Osteoblast (primary cell): ENCODE results near the gene IGF1. TPM values are rescaled to one million over a fixed set of nuclear protein-coding genes. Genes with fewer than 3 reads are reported as not detected.

Experiments
- DNase-seq: peaks from one replicate; pipeline ENCODE4 v3.0.0; 2011; ENCODE audit warnings: low spot score, mixed read lengths; ENCODE audit not compliant: insufficient read length; ENCODE audit errors: missing footprints
- H2AFZ ChIP-seq: 2 replicates; pipeline ENCODE4 v1.6.0; 2011; ENCODE audit warnings: mild to moderate bottlenecking, low read length
- H3K27ac ChIP-seq: 2 replicates; pipeline ENCODE4 v1.5.1; 2011; ENCODE audit warnings: mild to moderate bottlenecking, low read depth, low read length, moderate library complexity
- H3K27me3 ChIP-seq: 2 replicates; pipeline ENCODE4 v1.6.0; 2012; ENCODE audit warnings: mild to moderate bottlenecking, control low read depth, inconsistent platforms, low read length, moderate library complexity; ENCODE audit not compliant: insufficient read depth
- H3K36me3 ChIP-seq: 2 replicates; pipeline ENCODE4 v1.5.1; 2011; ENCODE audit warnings: mild to moderate bottlenecking, low read length, control low read depth, moderate library complexity; ENCODE audit not compliant: insufficient read depth
- H3K4me1 ChIP-seq: 2 replicates; pipeline ENCODE4 v1.5.1; 2011; ENCODE audit warnings: mild to moderate bottlenecking, low read length, control low read depth, moderate library complexity; ENCODE audit not compliant: insufficient read depth
- H3K4me2 ChIP-seq: 2 replicates; pipeline ENCODE4 v1.6.0; 2011; ENCODE audit warnings: mild to moderate bottlenecking, low read length; ENCODE audit not compliant: insufficient read depth
- H3K4me3 ChIP-seq: fragments of 200-600 bp; sonication (generic); 3 replicates; pipeline ENCODE4 v1.5.1; 2012; ENCODE audit warnings: mild to moderate bottlenecking, low read length, inconsistent platforms; ENCODE audit not compliant: insufficient read depth
- H3K79me2 ChIP-seq: 2 replicates; pipeline ENCODE4 v1.6.0; 2012; ENCODE audit warnings: mild to moderate bottlenecking, low read length, control low read depth, inconsistent platforms; ENCODE audit not compliant: insufficient read depth
- H3K9me3 ChIP-seq: 2 replicates; pipeline ENCODE4 v1.5.1; 2011; ENCODE audit warnings: low read depth, low read length, control low read depth
- H4K20me1 ChIP-seq: 2 replicates; pipeline ENCODE4 v1.6.0; 2012; ENCODE audit warnings: mild to moderate bottlenecking, low read length, control low read depth; ENCODE audit not compliant: insufficient read depth
- total RNA-seq: library from RNA; depleted of rRNA; stranded (reverse); fragments of >200 nt; gene quantifications from 2 replicates; pipeline ENCODE4 v1.2.3, GENCODE V29; 2012
- TF ChIP-seq, protein P1 (sequence below): IDR thresholded peaks from 2 replicates; pipeline ENCODE4 v1.5.1; 2011; ENCODE audit warnings: mild to moderate bottlenecking, low read depth, low read length, moderate library complexity; ENCODE audit errors: extremely low read depth

IGF1 gene
- total RNA-seq, 1 donor: 0.72 TPM

DNA sequence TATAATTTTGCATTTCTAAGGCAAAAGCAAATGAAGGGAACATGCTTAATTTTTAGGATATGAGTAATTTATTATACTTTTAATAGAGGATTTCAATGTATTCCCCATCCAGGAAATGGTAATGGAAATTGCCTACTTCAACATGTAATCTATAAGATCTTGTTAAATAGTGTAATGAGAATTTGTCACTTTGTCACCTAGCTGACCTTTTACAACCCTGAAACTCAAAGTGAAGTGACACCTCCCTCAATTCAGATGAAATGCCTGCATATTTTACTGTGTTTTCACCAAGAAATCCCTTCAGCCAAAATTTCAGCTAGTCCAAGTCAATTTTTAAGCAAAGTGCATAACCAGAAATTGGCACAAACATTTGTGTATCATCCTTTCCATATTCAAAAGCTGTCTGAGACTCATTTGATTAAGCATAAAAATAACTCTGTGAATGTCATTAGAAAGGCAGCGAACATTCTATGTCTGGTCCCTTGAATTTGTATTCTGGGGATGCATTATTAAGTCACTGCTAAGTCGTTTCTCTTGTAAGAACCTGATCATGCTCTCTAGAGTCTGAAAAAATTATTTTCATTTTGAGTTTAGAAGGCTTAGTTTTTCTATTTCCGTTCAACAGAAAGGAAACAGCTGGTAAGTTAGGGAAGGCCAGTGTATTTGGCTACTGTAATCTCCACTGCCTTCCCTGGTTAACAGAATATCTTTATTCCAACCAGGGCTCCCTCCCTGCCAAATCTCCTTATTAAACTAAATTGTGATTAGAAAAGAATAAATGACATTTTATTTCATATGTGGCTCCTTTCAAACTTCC lies 100.8 kb downstream of the IGF1 start:
- Histone ChIP-seq H3K4me1 (no peaks in the 10 kb centered on the region), H3K36me3 (no peaks in the 10 kb centered on the region), H3K27ac (no peak overlapping the region), H2AFZ (no peak overlapping the region), H3K4me2 (no peak overlapping the region), H3K79me2 (no peaks in the 10 kb centered on the region), H3K4me3 (no peak overlapping the region), H3K27me3 (no peaks in the 10 kb centered on the region), H3K9me3 (no peaks in the 10 kb centered on the region), H4K20me1 (no peaks in the 10 kb centered on the region)
- no peak for DNase-seq
- TF ChIP-seq, protein P1, sequence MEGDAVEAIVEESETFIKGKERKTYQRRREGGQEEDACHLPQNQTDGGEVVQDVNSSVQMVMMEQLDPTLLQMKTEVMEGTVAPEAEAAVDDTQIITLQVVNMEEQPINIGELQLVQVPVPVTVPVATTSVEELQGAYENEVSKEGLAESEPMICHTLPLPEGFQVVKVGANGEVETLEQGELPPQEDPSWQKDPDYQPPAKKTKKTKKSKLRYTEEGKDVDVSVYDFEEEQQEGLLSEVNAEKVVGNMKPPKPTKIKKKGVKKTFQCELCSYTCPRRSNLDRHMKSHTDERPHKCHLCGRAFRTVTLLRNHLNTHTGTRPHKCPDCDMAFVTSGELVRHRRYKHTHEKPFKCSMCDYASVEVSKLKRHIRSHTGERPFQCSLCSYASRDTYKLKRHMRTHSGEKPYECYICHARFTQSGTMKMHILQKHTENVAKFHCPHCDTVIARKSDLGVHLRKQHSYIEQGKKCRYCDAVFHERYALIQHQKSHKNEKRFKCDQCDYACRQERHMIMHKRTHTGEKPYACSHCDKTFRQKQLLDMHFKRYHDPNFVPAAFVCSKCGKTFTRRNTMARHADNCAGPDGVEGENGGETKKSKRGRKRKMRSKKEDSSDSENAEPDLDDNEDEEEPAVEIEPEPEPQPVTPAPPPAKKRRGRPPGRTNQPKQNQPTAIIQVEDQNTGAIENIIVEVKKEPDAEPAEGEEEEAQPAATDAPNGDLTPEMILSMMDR: no peak

- no peak for DNase-seq
- no peak overlapping the region for H2AFZ ChIP-seq
- H3K36me3 ChIP-seq: no peaks in the 10 kb centered on the region
Observed at GRCh38 chr12:102376781-102377180, 103.6 kb downstream of the IGF1 start.

GRCh38 chr12:102376181-102376747 lies 104.1 kb downstream of the IGF1 start:
- no peaks in the 10 kb centered on the region for H3K27me3 ChIP-seq
- H3K9me3 ChIP-seq: no peaks in the 10 kb centered on the region
- H3K27ac ChIP-seq: no peak overlapping the region
- DNase-seq: no peak
- H3K4me3 ChIP-seq: no peak overlapping the region
- H3K4me1 ChIP-seq: no peaks in the 10 kb centered on the region
- H3K79me2 ChIP-seq: no peaks in the 10 kb centered on the region
- no peaks in the 10 kb centered on the region for H4K20me1 ChIP-seq
- no peak overlapping the region for H2AFZ ChIP-seq
- TF ChIP-seq, protein P1: no peak
- H3K36me3 ChIP-seq: no peaks in the 10 kb centered on the region
- no peak overlapping the region for H3K4me2 ChIP-seq

More at GRCh38 chr12:102376781-102377180, 103.6 kb downstream of the IGF1 start:
- TF ChIP-seq, protein P1: no peak
- no peaks in the 10 kb centered on the region for H3K4me1 ChIP-seq
- H3K9me3 ChIP-seq: no peaks in the 10 kb centered on the region
- H3K27me3 ChIP-seq: no peaks in the 10 kb centered on the region
- H3K4me3 ChIP-seq: no peak overlapping the region
- no peak overlapping the region for H3K27ac ChIP-seq
- H4K20me1 ChIP-seq: no peaks in the 10 kb centered on the region
- H3K4me2 ChIP-seq: no peak overlapping the region
- H3K79me2 ChIP-seq: no peaks in the 10 kb centered on the region

DNA sequence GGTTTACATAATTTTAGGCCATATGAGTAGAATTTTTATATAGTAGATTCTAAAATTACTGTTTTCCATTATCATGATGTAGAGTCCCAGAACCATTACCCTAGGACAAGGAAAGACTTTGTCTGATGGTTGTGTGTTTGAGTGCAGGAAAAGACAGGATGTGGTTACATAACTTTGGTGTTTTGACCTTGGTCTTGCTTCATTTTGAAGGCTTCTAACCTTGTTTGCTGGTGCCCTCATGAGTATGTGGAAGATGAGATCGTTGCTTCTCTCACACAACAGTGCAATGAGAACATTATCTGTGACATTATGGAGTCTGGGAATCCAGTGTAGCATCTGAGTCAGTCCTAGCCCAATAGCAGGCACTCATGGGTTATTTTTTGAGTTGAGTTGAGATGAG lies 106.2 kb downstream of the IGF1 start:
- Histone ChIP-seq H4K20me1 (no peaks in the 10 kb centered on the region), H3K27ac (no peak overlapping the region), H3K27me3 (no peaks in the 10 kb centered on the region), H3K79me2 (no peaks in the 10 kb centered on the region), H3K9me3 (no peaks in the 10 kb centered on the region), H3K4me1 (no peaks in the 10 kb centered on the region), H2AFZ (no peak overlapping the region), H3K4me2 (no peak overlapping the region), H3K36me3 (no peaks in the 10 kb centered on the region), H3K4me3 (no peak overlapping the region)
- no peak for DNase-seq
- TF ChIP-seq, protein P1: no peak
